CD4-positive, CD25-positive, alpha-beta regulatory T cell (primary cell): ENCODE data around the gene ACTRT2. TPM values are rescaled to one million over a fixed set of nuclear protein-coding genes. Genes with fewer than 3 reads are reported as not detected.

ENCODE experiments used
- ATAC-seq, 2 donors: fragments of 150-1000 bp; cut with Tn5 transposase; one replicate each; pipeline ENCODE4 v1.10.0; 2021; ENCODE audit warnings: low read depth in 2 of 2, moderate number of reproducible peaks in 2 of 2, moderate library complexity in 1 of 2
- DNase-seq, 3 donors: peaks; one replicate each; pipeline versions ENCODE4 v3.0.0 to v3.0.0-alpha.2; 2012 to 2022; ENCODE audit warnings: mixed read lengths in 1 of 3
- H3K27ac ChIP-seq: one replicate; pipeline ENCODE4 v1.7.0; 2013; ENCODE audit warnings: mild to moderate bottlenecking, low read length; ENCODE audit not compliant: insufficient read depth, poor library complexity, severe bottlenecking
- H3K27me3 ChIP-seq: one replicate; pipeline ENCODE4 v1.7.0; 2013; ENCODE audit warnings: low read length; ENCODE audit not compliant: control insufficient read depth, insufficient read depth
- H3K36me3 ChIP-seq: one replicate; pipeline ENCODE4 v1.7.0; 2013; ENCODE audit warnings: mild to moderate bottlenecking, low read length, moderate library complexity; ENCODE audit not compliant: control insufficient read depth, insufficient read depth
- H3K4me1 ChIP-seq: 2 replicates; pipeline ENCODE4 v1.7.0; 2013; ENCODE audit warnings: mild to moderate bottlenecking, low read length; ENCODE audit not compliant: insufficient read depth, control insufficient read depth, poor library complexity, severe bottlenecking
- H3K4me3 ChIP-seq: one replicate; pipeline ENCODE4 v1.7.0; 2013; ENCODE audit warnings: low read depth, mild to moderate bottlenecking, low read length, moderate library complexity
- H3K9me3 ChIP-seq, 2 experiments: 1 replicate in 1 of 2; 2 replicates in 1 of 2; pipeline ENCODE4 v1.7.0; 2013; ENCODE audit warnings: low read length in 2 of 2, mild to moderate bottlenecking in 1 of 2, moderate library complexity in 1 of 2; ENCODE audit not compliant: control insufficient read depth in 2 of 2
- H3K27ac Mint-ChIP-seq, 3 donors: one replicate each; pipeline ENCODE4 v1.8.0; 2020 to 2022; ENCODE audit warnings: mild to moderate bottlenecking in 3 of 3, mixed read lengths in 3 of 3, moderate library complexity in 2 of 3
- H3K27me3 Mint-ChIP-seq: one replicate; pipeline ENCODE4 v1.8.0; 2022; ENCODE audit warnings: mild to moderate bottlenecking, mixed read lengths
- H3K36me3 Mint-ChIP-seq: one replicate; pipeline ENCODE4 v1.8.0; 2020; ENCODE audit warnings: mixed read lengths
- H3K4me1 Mint-ChIP-seq, 4 donors: one replicate each; pipeline ENCODE4 v1.8.0; 2020 to 2022; ENCODE audit warnings: mixed read lengths in 4 of 4, mild to moderate bottlenecking in 1 of 4
- H3K4me3 Mint-ChIP-seq, 4 donors: one replicate each; pipeline ENCODE4 v1.8.0; 2020 to 2022; ENCODE audit warnings: mild to moderate bottlenecking in 4 of 4, mixed read lengths in 4 of 4, moderate library complexity in 3 of 4
- H3K9me3 Mint-ChIP-seq, 7 donors: one replicate each; pipeline ENCODE4 v1.8.0; 2020 to 2022; ENCODE audit warnings: mixed read lengths in 7 of 7, mild to moderate bottlenecking in 3 of 7, moderate library complexity in 2 of 7
- polyA plus RNA-seq, 4 donors: library from polyadenylated mRNA; unstranded; fragments of 300-500 nt; fragmentation: Illumina TruSeq; gene quantifications; one replicate each; pipeline ENCODE4 v1.2.3, GENCODE V29; 2021
- total RNA-seq: library from RNA; stranded (reverse); gene quantifications from one replicate; pipeline ENCODE4 v1.2.3, GENCODE V29; 2022

ACTRT2 gene
- total and polyA plus RNA-seq, 5 donors from 2014 or later, result not detected

GRCh38 chr1:2976180-2976562 is 45.1 kb upstream of the ACTRT2 start:
- no peaks in the 10 kb centered on the region for H3K27me3 ChIP-seq
- Mint-ChIP-seq H3K4me1 (no peaks in the 10 kb centered on the region), H3K9me3 (no peaks in the 10 kb centered on the region), H3K4me3 (no peak overlapping the region), H3K27ac (no peak overlapping the region), H3K27me3 (no peaks in the 10 kb centered on the region), H3K36me3 (no peaks in the 10 kb centered on the region)
- no peaks in the 10 kb centered on the region for H3K36me3 ChIP-seq
- no peak for DNase-seq
- no peak overlapping the region for H3K4me3 ChIP-seq
- no peaks in the 10 kb centered on the region for H3K9me3 ChIP-seq
- H3K27ac ChIP-seq, result no peak overlapping the region
- H3K4me1 ChIP-seq, result no peaks in the 10 kb centered on the region
- no peak for ATAC-seq

DNA sequence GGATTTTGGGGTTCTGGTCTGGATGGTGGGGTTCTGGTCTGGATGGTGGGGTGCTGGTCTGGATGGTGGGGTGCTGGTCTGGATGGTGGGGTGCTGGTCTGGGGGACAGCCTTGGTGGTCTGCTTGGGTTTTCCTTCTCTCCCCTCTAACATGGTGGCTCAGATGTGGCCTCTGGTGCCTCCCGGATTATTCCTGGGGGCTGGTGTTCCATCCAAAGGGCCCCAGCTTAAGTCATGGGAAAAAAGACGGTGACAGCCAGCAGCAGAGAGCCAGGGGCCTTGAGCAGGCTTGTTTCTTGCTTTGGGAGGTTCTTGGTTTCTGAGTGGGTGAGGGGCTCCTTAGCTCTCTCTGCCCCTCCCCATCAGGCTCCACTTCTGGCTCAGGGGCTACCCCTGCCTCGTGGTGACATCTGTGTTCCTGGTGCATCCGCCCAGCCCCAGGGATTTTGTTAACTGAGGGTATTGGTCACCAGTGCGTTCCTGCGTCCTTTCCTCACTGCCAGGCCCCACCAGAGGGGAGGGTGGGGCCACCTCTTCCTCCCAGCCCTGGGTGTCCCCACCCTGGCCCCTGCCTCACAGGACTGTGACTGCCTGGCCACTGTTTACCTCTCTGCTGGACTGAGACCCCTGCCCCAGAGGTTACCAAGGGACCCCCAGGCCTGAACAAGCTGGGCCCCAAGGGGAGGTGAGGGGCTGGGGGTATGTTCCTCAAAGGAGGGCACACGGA is 43.2 kb upstream of the ACTRT2 start:
- Histone ChIP-seq H3K27me3 (no peaks in the 10 kb centered on the region), H3K36me3 (no peaks in the 10 kb centered on the region), H3K4me1 (no peaks in the 10 kb centered on the region), H3K4me3 (no peak overlapping the region), H3K27ac (no peak overlapping the region), H3K9me3 (no peaks in the 10 kb centered on the region)
- Mint-ChIP-seq H3K4me3 (no peak overlapping the region), H3K27ac (no peak overlapping the region), H3K36me3 (no peaks in the 10 kb centered on the region), H3K9me3 (no peaks in the 10 kb centered on the region), H3K4me1 (no peaks in the 10 kb centered on the region), H3K27me3 (no peaks in the 10 kb centered on the region)
- DNase-seq (no peak), ATAC-seq (no peak)

- Histone ChIP-seq H3K4me1 (no peaks in the 10 kb centered on the region), H3K27me3 (no peaks in the 10 kb centered on the region), H3K36me3 (no peaks in the 10 kb centered on the region), H3K27ac (no peak overlapping the region), H3K9me3 (no peaks in the 10 kb centered on the region), H3K4me3 (no peak overlapping the region)
- H3K36me3 Mint-ChIP-seq, result no peaks in the 10 kb centered on the region
- H3K27ac Mint-ChIP-seq, result no peak overlapping the region
- DNase-seq, result no peak
- H3K4me1 Mint-ChIP-seq, result no peaks in the 10 kb centered on the region
- no peak overlapping the region for H3K4me3 Mint-ChIP-seq
- H3K27me3 Mint-ChIP-seq, result no peaks in the 10 kb centered on the region
- no peaks in the 10 kb centered on the region for H3K9me3 Mint-ChIP-seq
- ATAC-seq, result no peak
These were observed 42.5 kb upstream of the ACTRT2 start for GRCh38 chr1:2978691-2979190.

- H3K36me3 Mint-ChIP-seq, result no peaks in the 10 kb centered on the region
- no peaks in the 10 kb centered on the region for H3K36me3 ChIP-seq
- no peak overlapping the region for H3K4me3 Mint-ChIP-seq
- H3K4me3 ChIP-seq, result no peak overlapping the region
- H3K9me3 Mint-ChIP-seq, result no peaks in the 10 kb centered on the region
- ATAC-seq (no peak), DNase-seq (no peak)
- no peaks in the 10 kb centered on the region for H3K4me1 Mint-ChIP-seq
- no peak overlapping the region for H3K27ac Mint-ChIP-seq
- H3K27ac ChIP-seq, result no peak overlapping the region
- H3K4me1 ChIP-seq, result no peaks in the 10 kb centered on the region
- H3K27me3 ChIP-seq, result no peaks in the 10 kb centered on the region
- no peaks in the 10 kb centered on the region for H3K27me3 Mint-ChIP-seq
- no peaks in the 10 kb centered on the region for H3K9me3 ChIP-seq
These were observed 41.8 kb upstream of the ACTRT2 start for GRCh38 chr1:2979191-2980072.

DNA sequence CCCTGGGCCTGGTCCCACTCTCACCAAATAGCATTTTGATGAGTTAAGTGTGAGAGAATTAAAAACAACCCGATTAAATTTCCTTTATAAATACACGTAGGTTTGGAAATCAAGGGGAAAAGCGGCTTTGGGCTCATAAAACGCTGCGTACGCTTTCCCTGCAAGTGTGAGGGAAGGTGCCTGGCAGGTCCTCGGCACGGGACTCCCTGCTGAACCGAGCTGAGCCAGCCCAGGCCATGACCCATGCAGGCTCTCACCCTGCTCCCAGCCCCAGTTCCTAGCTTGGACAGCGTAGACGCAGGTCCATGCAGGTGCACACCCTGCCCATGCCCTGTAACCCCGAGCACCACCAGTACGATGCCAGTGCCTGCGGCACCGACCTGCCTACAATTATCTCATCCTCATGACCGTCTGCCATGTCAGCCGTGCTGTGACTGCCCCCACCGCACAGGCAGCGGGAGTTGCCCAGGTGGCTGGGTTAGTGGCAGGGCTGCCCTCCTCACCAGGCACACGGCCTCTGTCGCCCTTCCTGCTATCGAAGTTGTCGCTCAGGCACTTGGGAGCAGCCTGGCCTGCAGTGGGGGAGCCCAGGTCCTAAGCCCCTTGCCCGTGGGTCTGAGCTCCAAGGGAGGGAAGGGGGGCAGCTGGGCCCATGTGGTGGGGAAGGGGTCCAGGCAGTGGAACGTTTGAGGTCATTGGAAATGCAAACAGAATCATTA is 41.0 kb upstream of the ACTRT2 start:
- Histone ChIP-seq H3K4me3 (no peak overlapping the region), H3K36me3 (no peaks in the 10 kb centered on the region), H3K27me3 (no peaks in the 10 kb centered on the region), H3K9me3 (no peaks in the 10 kb centered on the region), H3K4me1 (no peaks in the 10 kb centered on the region), H3K27ac (no peak overlapping the region)
- Mint-ChIP-seq H3K27me3 (no peaks in the 10 kb centered on the region), H3K4me3 (no peak overlapping the region), H3K36me3 (no peaks in the 10 kb centered on the region), H3K9me3 (no peaks in the 10 kb centered on the region), H3K4me1 (no peaks in the 10 kb centered on the region), H3K27ac (no peak overlapping the region)
- ATAC-seq (no peak), DNase-seq (no peak)

GRCh38 chr1:2980849-2981248 is 40.4 kb upstream of the ACTRT2 start:
- no peaks in the 10 kb centered on the region for H3K4me1 ChIP-seq
- H3K4me3 Mint-ChIP-seq, result no peak overlapping the region
- no peak for DNase-seq
- no peaks in the 10 kb centered on the region for H3K36me3 Mint-ChIP-seq
- no peaks in the 10 kb centered on the region for H3K9me3 ChIP-seq
- no peaks in the 10 kb centered on the region for H3K36me3 ChIP-seq
- no peaks in the 10 kb centered on the region for H3K4me1 Mint-ChIP-seq
- no peak overlapping the region for H3K27ac Mint-ChIP-seq
- ATAC-seq, result no peak
- H3K4me3 ChIP-seq, result no peak overlapping the region
- no peak overlapping the region for H3K27ac ChIP-seq
- no peaks in the 10 kb centered on the region for H3K27me3 ChIP-seq
- no peaks in the 10 kb centered on the region for H3K27me3 Mint-ChIP-seq
- H3K9me3 Mint-ChIP-seq, result no peaks in the 10 kb centered on the region

- Histone ChIP-seq H3K4me1 (no peaks in the 10 kb centered on the region), H3K9me3 (no peaks in the 10 kb centered on the region), H3K36me3 (no peaks in the 10 kb centered on the region), H3K27me3 (no peaks in the 10 kb centered on the region), H3K27ac (no peak overlapping the region), H3K4me3 (no peak overlapping the region)
- no peaks in the 10 kb centered on the region for H3K36me3 Mint-ChIP-seq
- H3K9me3 Mint-ChIP-seq, result no peaks in the 10 kb centered on the region
- no peaks in the 10 kb centered on the region for H3K4me1 Mint-ChIP-seq
- no peak overlapping the region for H3K27ac Mint-ChIP-seq
- no peak for ATAC-seq
- no peaks in the 10 kb centered on the region for H3K27me3 Mint-ChIP-seq
- DNase-seq, result no peak
- no peak overlapping the region for H3K4me3 Mint-ChIP-seq
These were observed 39.9 kb upstream of the ACTRT2 start for GRCh38 chr1:2981388-2981787.
